ENCODE results near the gene CCDC34. TPM values are rescaled to one million over a fixed set of nuclear protein-coding genes. Genes with fewer than 3 reads are reported as not detected.

The CCDC34 gene
- total RNA-seq, 1 donor from 2014 or later = 1.6 TPM

DNA sequence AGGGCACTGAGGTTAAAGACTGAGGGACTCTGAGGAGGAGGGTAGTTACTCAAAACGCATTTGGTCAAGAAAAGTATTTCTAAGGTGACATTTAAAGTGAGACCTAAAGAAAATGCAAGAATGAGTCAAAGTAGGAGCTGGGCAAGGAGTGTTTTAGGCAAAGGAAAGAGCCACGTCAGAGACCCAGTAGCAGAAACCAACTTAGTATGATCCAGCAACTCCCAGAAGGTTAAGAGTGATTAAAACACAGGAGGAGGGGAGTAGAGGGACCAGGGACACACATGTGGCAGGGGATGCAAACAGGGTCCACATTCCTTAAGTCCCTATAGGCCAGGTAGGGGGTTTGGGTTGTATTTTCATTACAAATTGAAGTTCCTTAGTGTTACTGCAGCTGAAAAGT lies 24.3 kb upstream of the CCDC34 start:
- TF ChIP-seq CTCF (IDR thresholded peaks at IDR 0.05) = no peak
- Histone ChIP-seq H3K4me3 (no peak overlapping the region), H3K4me1 (peaks cover 0 to 23% of the 10 kb centered on the region in 2 donors), H3K27me3 (no peaks in the 10 kb centered on the region), H3K36me3 (no peaks in the 10 kb centered on the region), H3K27ac (no peak overlapping the region), H3K9me3 (no peaks in the 10 kb centered on the region)
- DNase-seq (ENCODE audit: low spot score in 2 of 2) = no peak
- intact Hi-C loops (cut with DNase I) = loop anchor here (10.0 kb wide), 1 partner anchor 203 kb away; no protein-coding TSS in a partner anchor

- no peak for DNase-seq (ENCODE audit: low spot score in 2 of 2)
- Histone ChIP-seq H3K4me1 (peaks cover 0 to 23% of the 10 kb centered on the region in 2 donors), H3K36me3 (peaks cover 0 to 8% of the 10 kb centered on the region in 2 donors), H3K27ac (peak overlapping the region in 1 of 2 donors; percentile 13), H3K9me3 (no peaks in the 10 kb centered on the region), H3K27me3 (no peaks in the 10 kb centered on the region), H3K4me3 (no peak overlapping the region)
- TF ChIP-seq CTCF (IDR thresholded peaks at IDR 0.05) = no peak
- intact Hi-C loops (cut with DNase I) = loop anchor here (10.0 kb wide), 1 partner anchor 202 kb away; no protein-coding TSS in a partner anchor
These were observed 23.3 kb upstream of the CCDC34 start for GRCh38 chr11:27386181-27386845.

DNA sequence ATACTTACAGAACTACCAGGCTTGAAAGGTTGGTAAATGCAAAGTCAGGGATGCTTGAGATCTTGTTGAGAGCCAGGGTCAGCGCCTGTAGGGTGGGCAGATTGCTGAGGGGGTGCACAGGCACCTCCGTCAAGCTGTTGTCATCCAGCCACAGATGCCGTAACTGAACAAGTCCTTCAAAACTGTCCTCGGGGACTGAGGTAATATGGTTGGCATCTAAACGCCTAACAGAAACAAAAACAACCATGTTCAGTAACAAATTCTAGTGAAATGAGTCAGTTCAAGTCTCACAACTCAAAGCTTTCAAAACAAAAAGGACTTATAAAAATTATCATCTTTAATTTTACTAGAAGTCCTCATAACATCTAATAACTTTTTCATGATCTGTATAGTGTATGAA lies 22.2 kb upstream of the CCDC34 start:
- Histone ChIP-seq H3K36me3 (peaks cover 5 to 13% of the 10 kb centered on the region in 2 donors), H3K4me3 (peak overlapping the region; percentile 33 to 36), H3K27ac (peak overlapping the region; percentile 39 to 55), H3K9me3 (no peaks in the 10 kb centered on the region), H3K27me3 (no peaks in the 10 kb centered on the region), H3K4me1 (peaks cover 0 to 18% of the 10 kb centered on the region in 2 donors)
- peak in 1 of 2 donors; percentile 77 for DNase-seq (ENCODE audit: low spot score in 2 of 2)
- TF ChIP-seq CTCF (IDR thresholded peaks at IDR 0.05) = no peak
- intact Hi-C loops (cut with DNase I) = loop anchor here (2.0 to 10.0 kb wide), 2 partner anchors 88 to 200 kb away; partner anchors contain the start of gene LGR4

- TF ChIP-seq CTCF (IDR thresholded peaks at IDR 0.05) = no peak
- H3K4me1 ChIP-seq = peaks cover 0 to 18% of the 10 kb centered on the region in 2 donors
- DNase-seq (ENCODE audit: low spot score in 2 of 2) = no peak
- no peaks in the 10 kb centered on the region for H3K27me3 ChIP-seq
- H3K27ac ChIP-seq = no peak overlapping the region
- intact Hi-C loops (cut with DNase I) = loop anchor here (2.0 to 10.0 kb wide), 3 partner anchors 89 to 199 kb away; partner anchors contain the start of gene LGR4
- H3K9me3 ChIP-seq = no peaks in the 10 kb centered on the region
- peaks cover 14 to 23% of the 10 kb centered on the region in 2 donors for H3K36me3 ChIP-seq
- H3K4me3 ChIP-seq = peak overlapping the region; percentile 33 to 36
These were observed 21.2 kb upstream of the CCDC34 start for GRCh38 chr11:27384227-27384626.

GRCh38 chr11:27383645-27384044 lies 20.6 kb upstream of the CCDC34 start:
- peaks cover 14 to 29% of the 10 kb centered on the region in 2 donors for H3K36me3 ChIP-seq
- H3K9me3 ChIP-seq = no peaks in the 10 kb centered on the region
- peak overlapping the region in 1 of 2 donors; percentile 33 for H3K4me3 ChIP-seq
- peak in 1 of 3 experiments; percentile 20 for TF ChIP-seq CTCF (IDR thresholded peaks at IDR 0.05)
- no peak overlapping the region for H3K27ac ChIP-seq
- peaks cover 0 to 18% of the 10 kb centered on the region in 2 donors for H3K4me1 ChIP-seq
- DNase-seq (ENCODE audit: low spot score in 2 of 2) = no peak
- H3K27me3 ChIP-seq = no peaks in the 10 kb centered on the region
- intact Hi-C loops (cut with DNase I) = loop anchor here (2.0 to 10.0 kb wide), 3 partner anchors 89 to 199 kb away; partner anchors contain the start of gene LGR4

Measured in ascending aorta (tissue), 2 donors.